Lung (tissue), 12 donors: ENCODE measurements around the gene NTN5. TPM values are rescaled to one million over a fixed set of nuclear protein-coding genes. Genes with fewer than 3 reads are reported as not detected.

Experiments
- ATAC-seq: fragments of 200-7000 bp; cut with Tn5 transposase; one replicate; pipeline ENCODE4 v1.9.1; 2020; ENCODE audit warnings: moderate number of reproducible peaks; ENCODE audit not compliant: insufficient read depth, low FRiP score
- DNase-seq, 3 donors: peaks; one replicate each; pipeline ENCODE4 v3.0.0-alpha.2; 2013 to 2017
- H3K27ac ChIP-seq, 2 donors: one replicate each; pipeline ENCODE4 v1.5.1; 2013; ENCODE audit warnings: mild to moderate bottlenecking in 2 of 2, moderate library complexity in 2 of 2, control low read depth in 1 of 2, inconsistent platforms in 1 of 2, low read depth in 1 of 2, low read length in 1 of 2
- H3K27me3 ChIP-seq, 3 donors: one replicate each; pipeline ENCODE4 v1.5.1; 2013; ENCODE audit warnings: low read length in 2 of 3; ENCODE audit not compliant: control insufficient read depth in 3 of 3, insufficient read depth in 3 of 3
- H3K36me3 ChIP-seq, 4 donors: one replicate each; pipeline ENCODE4 v1.5.1; 2013; ENCODE audit warnings: low read length in 4 of 4, mild to moderate bottlenecking in 1 of 4, moderate library complexity in 1 of 4; ENCODE audit not compliant: control insufficient read depth in 4 of 4, insufficient read depth in 4 of 4
- H3K4me1 ChIP-seq, 5 donors: one replicate each; pipeline ENCODE4 v1.5.1; 2013; ENCODE audit warnings: low read length in 5 of 5, mild to moderate bottlenecking in 2 of 5, moderate library complexity in 1 of 5; ENCODE audit not compliant: control insufficient read depth in 5 of 5, insufficient read depth in 5 of 5
- H3K4me3 ChIP-seq: one replicate; pipeline ENCODE4 v1.5.1; 2013; ENCODE audit warnings: mild to moderate bottlenecking, control low read depth, moderate library complexity
- H3K9ac ChIP-seq, 2 donors: one replicate each; pipeline ENCODE4 v1.5.1; 2013; ENCODE audit warnings: low read length in 2 of 2, control low read depth in 1 of 2; ENCODE audit not compliant: insufficient read depth in 1 of 2
- H3K9me3 ChIP-seq, 4 donors: one replicate each; pipeline ENCODE4 v1.5.1; 2013; ENCODE audit warnings: low read length in 3 of 4, mild to moderate bottlenecking in 1 of 4, moderate library complexity in 1 of 4; ENCODE audit not compliant: control insufficient read depth in 4 of 4, insufficient read depth in 3 of 4
- WGBS, 2 donors: extraction: QIAGEN DNeasy Blood & Tissue Kit; methylation state at CpG; one replicate each; pipeline ENCODE4 v1.1.7; 2013; 5-methylcytosine and 5-hydroxymethylcytosine counted together
- polyA plus RNA-seq, 2 donors: library from polyadenylated mRNA; stranded (reverse); fragments of 200-250 nt; gene quantifications; one replicate each; pipeline ENCODE4 v1.2.1, GENCODE V29; 2013
- total RNA-seq, 2 donors: library from RNA; depleted of rRNA in 1 of 2; stranded (reverse); fragments of >200 nt in 1 of 2; gene quantifications; one replicate each; pipeline ENCODE4 v1.2.1, GENCODE V29; 2014 to 2021
- TF ChIP-seq, protein P1 (sequence below): IDR thresholded peaks from 2 replicates; pipeline ENCODE4 v1.5.1; 2012; ENCODE audit warnings: mild to moderate bottlenecking; ENCODE audit errors: control extremely low read depth, extremely low read depth
- donor health status: control.
- donor health status: control.
- donor health status: Bipolar disorder and iron deficiency.
- donor health status: healthy.
- donor health status: DM: yes; HTN: yes; CAD: no.

NTN5 gene
- total and polyA plus RNA-seq, 4 donors, result 0.11 to 0.28 (median 0.27) TPM

DNA sequence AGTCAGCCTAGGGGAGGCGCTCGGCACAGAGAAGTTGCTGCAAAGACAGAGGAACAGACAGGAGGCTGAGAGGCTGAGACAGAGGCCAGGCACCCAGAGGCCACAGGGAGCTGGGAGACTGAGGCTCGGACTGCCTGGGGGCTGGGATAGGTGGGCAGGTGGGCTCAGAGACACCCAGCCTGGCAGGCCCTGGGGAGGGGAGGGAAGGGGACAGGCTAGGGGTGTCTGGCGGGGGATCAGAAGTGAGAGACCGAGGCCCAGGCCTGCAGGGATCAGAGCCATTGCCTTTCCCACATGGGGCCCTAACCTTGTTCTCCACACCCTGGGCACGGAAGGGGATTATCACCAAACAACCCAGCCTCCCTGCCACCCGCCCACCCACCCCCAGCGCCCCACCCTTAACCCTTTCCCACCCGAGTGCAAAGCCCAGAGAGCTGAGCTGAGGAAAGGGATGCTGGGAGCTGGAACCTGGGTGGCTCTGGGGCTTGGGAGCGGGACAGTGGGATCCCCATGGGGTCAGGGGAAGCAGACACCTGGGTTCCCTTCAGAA, 1.3 kb downstream of the NTN5 start:
- Histone ChIP-seq H3K4me1 (peaks cover 0 to 12% (median 5%) of the 10 kb centered on the region in 5 donors), H3K36me3 (no peaks in the 10 kb centered on the region), H3K27me3 (no peaks in the 10 kb centered on the region), H3K9me3 (no peaks in the 10 kb centered on the region), H3K4me3 (no peak overlapping the region), H3K9ac (no peak overlapping the region), H3K27ac (no peak overlapping the region)
- DNase-seq (no peak), ATAC-seq (no peak)
- TF ChIP-seq, protein P1, sequence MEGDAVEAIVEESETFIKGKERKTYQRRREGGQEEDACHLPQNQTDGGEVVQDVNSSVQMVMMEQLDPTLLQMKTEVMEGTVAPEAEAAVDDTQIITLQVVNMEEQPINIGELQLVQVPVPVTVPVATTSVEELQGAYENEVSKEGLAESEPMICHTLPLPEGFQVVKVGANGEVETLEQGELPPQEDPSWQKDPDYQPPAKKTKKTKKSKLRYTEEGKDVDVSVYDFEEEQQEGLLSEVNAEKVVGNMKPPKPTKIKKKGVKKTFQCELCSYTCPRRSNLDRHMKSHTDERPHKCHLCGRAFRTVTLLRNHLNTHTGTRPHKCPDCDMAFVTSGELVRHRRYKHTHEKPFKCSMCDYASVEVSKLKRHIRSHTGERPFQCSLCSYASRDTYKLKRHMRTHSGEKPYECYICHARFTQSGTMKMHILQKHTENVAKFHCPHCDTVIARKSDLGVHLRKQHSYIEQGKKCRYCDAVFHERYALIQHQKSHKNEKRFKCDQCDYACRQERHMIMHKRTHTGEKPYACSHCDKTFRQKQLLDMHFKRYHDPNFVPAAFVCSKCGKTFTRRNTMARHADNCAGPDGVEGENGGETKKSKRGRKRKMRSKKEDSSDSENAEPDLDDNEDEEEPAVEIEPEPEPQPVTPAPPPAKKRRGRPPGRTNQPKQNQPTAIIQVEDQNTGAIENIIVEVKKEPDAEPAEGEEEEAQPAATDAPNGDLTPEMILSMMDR, result no peak
- whole genome bisulfite sequencing, 2 donors, result 77 to 90% methylated on average over 10 of the region's 10 CpGs

DNA sequence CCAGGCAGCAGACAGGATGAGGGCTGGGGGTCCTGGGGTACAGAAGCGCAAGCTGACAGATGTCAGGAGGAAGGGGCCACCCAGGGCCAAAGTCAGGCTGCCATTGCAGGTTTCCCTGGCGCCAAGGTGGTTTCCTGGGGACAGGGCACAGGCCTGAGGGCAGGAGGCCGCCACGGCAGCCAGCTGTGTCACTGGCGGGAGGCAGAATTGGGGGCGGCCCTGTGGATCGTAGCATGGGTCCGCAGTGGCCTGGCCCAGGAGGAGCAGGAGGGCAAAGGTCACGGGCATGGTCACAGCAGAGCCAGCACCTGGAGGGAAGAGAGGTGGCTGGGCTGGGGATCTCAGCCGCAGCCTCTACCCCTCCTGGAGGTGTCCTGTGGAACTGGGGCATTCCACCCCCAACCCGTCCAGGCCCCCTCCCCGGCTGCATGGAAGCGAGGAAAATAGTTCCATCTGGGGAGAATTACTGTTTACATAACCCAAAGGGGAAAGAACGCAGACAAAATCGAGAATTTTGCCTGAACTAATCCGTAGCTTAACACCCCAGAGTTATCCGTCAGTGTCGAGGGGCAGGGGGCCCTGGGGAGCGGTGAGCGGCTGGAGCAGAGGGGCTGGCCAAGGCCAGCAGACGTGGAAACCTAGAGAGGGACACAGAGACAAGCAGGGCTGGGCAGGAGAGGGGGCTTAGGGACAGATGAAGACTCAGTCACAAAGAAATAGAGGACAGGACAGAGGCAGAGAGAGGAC, 1.9 kb downstream of the NTN5 start:
- Histone ChIP-seq H3K4me3 (no peak overlapping the region), H3K27ac (no peak overlapping the region), H3K27me3 (no peaks in the 10 kb centered on the region), H3K36me3 (no peaks in the 10 kb centered on the region), H3K4me1 (peaks cover 0 to 12% (median 5%) of the 10 kb centered on the region in 5 donors), H3K9me3 (no peaks in the 10 kb centered on the region), H3K9ac (no peak overlapping the region)
- WGBS, 2 donors, result 89 to 91% methylated on average over 21 of the region's 21 CpGs
- DNase-seq (no peak), ATAC-seq (no peak)
- TF ChIP-seq, protein P1, result no peak

DNA sequence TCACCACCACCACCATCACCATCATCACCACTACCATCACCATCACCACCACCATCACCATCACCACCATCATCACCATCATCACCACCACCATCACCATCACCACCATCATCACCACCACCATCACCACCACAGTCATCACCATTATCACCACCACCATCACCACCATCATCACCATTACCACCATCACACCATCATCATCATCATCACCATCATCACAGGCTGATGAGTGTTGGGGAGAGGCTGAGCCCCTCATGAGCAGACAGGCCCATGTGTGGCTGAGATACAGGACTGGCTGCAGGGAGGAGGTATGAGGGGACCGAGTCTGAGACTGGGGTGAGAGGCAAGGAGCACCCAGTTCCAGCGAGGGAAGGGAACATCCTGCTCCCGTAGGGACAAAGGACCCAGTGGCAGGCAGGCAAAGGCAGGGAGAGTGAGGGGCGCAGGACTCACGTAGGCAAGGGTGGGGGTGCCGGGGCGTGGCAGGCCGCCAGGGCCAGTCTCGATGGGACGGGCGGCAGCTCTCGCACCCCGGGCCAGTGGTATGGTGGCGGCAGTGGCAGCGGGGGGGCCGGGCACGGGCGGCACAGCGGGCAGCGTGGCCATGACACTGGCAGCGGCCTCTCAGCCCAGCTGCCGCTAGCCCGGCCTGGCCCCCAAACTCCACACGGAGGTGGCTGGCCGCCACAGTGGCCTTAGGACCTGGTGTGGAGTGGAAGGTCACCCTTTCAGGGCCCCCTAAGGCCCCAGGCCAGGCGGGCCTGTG, 2.7 kb downstream of the NTN5 start:
- Histone ChIP-seq H3K9ac (no peak overlapping the region), H3K27me3 (no peaks in the 10 kb centered on the region), H3K4me3 (no peak overlapping the region), H3K36me3 (no peaks in the 10 kb centered on the region), H3K9me3 (no peaks in the 10 kb centered on the region), H3K27ac (no peak overlapping the region), H3K4me1 (peaks cover 0 to 5% (median 0%) of the 10 kb centered on the region in 5 donors)
- 96 to 97% methylated on average over 22 to 26 of the region's 26 CpGs for WGBS, 2 donors
- TF ChIP-seq, protein P1, result no peak
- ATAC-seq, result peak; percentile 12
- DNase-seq, result no peak
